BE2C (cell line): ENCODE measurements around the gene TEDC2.

Experiments used
- DNase-seq: peaks from one replicate; pipeline ENCODE4 v3.0.0-alpha.2; 2020
- H3K27me3 ChIP-seq: fragments of 250-450 bp; sonication (Bioruptor Pico); 2 replicates; pipeline ENCODE4 v1.5.1; 2020; ENCODE audit warnings: mild to moderate bottlenecking
- H3K36me3 ChIP-seq: fragments of 250-450 bp; sonication (Bioruptor Pico); 2 replicates; pipeline ENCODE4 v1.5.1; 2020; ENCODE audit warnings: mild to moderate bottlenecking
- H3K4me1 ChIP-seq: fragments of 250-450 bp; sonication (Bioruptor Pico); 2 replicates; pipeline ENCODE4 v1.5.1; 2020
- H3K4me3 ChIP-seq: 2 replicates; pipeline ENCODE4 v1.5.1; 2011; ENCODE audit warnings: low read depth, low read length
- H3K9me3 ChIP-seq: fragments of 250-450 bp; sonication (Bioruptor Pico); 2 replicates; pipeline ENCODE4 v1.5.1; 2020
- TF ChIP-seq, protein P1 (sequence below): IDR thresholded peaks from 2 replicates; pipeline ENCODE4 v1.5.1; 2012; ENCODE audit warnings: mild to moderate bottlenecking, low read depth, low read length

TEDC2 gene

DNA sequence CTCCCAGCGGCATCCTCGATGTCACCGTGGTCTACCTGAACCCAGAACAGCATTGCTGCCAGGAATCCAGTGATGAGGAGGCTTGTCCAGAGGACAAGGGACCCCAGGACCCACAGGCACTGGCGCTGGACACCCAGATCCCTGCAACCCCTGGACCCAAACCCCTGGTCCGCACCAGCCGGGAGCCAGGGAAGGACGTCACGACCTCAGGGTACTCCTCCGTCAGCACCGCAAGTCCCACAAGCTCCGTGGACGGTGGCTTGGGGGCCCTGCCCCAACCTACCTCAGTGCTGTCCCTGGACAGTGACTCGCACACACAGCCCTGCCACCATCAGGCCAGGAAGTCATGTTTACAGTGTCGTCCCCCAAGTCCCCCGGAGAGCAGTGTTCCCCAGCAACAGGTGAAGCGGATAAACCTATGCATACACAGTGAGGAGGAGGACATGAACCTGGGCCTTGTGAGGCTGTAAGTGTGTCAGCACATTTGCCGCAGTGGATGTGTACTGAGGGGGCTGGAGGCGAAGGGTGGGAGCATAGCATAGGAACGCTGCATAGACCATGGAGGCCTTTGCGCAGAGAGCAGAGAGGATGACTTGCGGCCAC lies 3.3 kb upstream of the TEDC2 start:
- Histone ChIP-seq H3K36me3 (peaks cover 64% of the 10 kb centered on the region), H3K27me3 (no peaks in the 10 kb centered on the region), H3K4me1 (no peaks in the 10 kb centered on the region; the same call in 1 of the 2 replicates), H3K4me3 (no peak overlapping the region), H3K9me3 (no peaks in the 10 kb centered on the region)
- DNase-seq: no peak
- TF ChIP-seq, protein P1, sequence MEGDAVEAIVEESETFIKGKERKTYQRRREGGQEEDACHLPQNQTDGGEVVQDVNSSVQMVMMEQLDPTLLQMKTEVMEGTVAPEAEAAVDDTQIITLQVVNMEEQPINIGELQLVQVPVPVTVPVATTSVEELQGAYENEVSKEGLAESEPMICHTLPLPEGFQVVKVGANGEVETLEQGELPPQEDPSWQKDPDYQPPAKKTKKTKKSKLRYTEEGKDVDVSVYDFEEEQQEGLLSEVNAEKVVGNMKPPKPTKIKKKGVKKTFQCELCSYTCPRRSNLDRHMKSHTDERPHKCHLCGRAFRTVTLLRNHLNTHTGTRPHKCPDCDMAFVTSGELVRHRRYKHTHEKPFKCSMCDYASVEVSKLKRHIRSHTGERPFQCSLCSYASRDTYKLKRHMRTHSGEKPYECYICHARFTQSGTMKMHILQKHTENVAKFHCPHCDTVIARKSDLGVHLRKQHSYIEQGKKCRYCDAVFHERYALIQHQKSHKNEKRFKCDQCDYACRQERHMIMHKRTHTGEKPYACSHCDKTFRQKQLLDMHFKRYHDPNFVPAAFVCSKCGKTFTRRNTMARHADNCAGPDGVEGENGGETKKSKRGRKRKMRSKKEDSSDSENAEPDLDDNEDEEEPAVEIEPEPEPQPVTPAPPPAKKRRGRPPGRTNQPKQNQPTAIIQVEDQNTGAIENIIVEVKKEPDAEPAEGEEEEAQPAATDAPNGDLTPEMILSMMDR: no peak

DNA sequence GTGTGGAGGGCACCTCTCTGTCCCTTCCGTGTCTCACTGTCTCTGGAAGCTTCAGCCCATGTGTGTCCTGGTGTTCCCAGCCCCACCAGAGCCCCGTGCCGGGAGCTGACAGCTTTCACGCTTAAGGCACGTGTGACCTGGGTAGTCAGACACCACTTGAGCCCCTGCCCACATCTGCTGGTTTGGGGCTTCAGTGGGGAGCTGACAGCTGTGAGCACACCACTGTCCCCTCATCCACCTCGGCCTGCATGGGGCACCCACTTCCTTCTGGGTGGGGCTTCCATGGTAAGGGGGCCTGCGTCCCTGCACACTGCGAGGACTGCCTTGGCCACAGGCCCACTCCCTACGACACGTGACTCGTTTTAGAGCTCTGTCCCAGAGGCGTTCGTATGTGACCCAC lies 2.6 kb upstream of the TEDC2 start:
- H3K27me3 ChIP-seq: no peaks in the 10 kb centered on the region
- H3K36me3 ChIP-seq: peaks cover 58% of the 10 kb centered on the region
- H3K4me1 ChIP-seq: no peaks in the 10 kb centered on the region; the same call in 1 of the 2 replicates
- no peak for DNase-seq
- no peaks in the 10 kb centered on the region for H3K9me3 ChIP-seq
- no peak overlapping the region for H3K4me3 ChIP-seq
- TF ChIP-seq, protein P1: no peak

DNA sequence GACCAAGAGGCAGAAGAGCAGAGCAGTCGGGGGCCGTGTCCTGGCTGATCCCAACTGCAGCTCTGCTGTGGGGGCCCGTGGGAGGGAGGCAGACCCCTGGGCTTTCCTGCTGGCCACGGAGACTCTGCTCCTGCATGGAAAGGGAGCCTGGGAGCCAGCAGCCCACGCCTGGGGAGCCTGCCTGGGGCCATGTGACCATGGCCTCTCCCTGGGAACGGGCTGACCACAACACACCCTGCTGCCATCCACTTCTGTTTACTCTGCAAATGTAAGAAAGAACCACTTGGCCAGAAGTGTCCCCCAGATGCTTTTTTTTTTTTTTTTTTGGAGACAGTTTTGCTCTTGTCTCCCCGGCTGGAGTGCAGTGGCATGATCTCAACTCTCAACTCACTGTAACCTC lies 2.0 kb upstream of the TEDC2 start:
- no peak overlapping the region for H3K4me3 ChIP-seq
- no peak for DNase-seq
- no peaks in the 10 kb centered on the region for H3K9me3 ChIP-seq
- no peaks in the 10 kb centered on the region; the same call in 1 of the 2 replicates for H3K4me1 ChIP-seq
- H3K36me3 ChIP-seq: peaks cover 51% of the 10 kb centered on the region
- no peaks in the 10 kb centered on the region for H3K27me3 ChIP-seq
- TF ChIP-seq, protein P1: no peak

DNA sequence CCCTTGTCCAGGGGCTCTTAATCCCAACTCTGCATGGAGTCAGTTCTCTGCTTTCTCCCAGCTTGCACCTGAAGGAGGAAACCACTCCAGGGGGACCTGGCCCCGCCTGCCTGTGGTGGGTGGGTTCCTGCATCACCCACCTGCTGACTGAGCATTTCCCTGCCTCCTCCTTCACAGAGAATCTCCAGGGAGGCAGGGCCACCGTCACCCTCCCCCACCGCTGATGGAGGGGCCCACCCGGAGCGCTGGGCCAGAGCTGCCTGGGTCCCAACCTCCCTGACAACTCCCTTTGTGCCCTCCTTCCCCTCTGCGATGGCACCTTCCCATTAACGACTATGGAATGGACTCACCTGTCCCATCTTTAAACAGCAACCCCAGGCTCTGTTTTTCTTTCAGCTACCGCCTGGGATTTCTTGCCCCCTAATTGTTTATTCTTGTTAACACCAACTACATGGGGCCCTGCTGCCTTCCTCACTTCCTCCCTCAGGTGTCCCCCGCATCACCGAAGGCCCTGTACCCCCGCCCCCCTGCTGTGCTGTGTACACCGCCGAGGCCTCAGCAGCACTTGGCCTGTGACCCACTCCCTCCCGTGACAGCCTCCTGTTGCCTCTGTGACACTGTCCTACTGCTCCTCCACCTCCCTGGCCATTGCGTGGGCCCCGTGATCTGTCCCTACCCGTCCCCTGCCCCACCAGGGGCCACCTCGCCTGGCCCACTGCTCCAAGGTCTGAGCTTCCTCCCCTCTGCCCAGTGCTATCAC lies 842 bp upstream of the TEDC2 start:
- no peaks in the 10 kb centered on the region; the same call in 1 of the 2 replicates for H3K4me1 ChIP-seq
- H3K27me3 ChIP-seq: no peaks in the 10 kb centered on the region
- TF ChIP-seq, protein P1: no peak
- DNase-seq: no peak
- peak overlapping the region; percentile 63 for H3K4me3 ChIP-seq
- H3K36me3 ChIP-seq: peaks cover 40% of the 10 kb centered on the region
- H3K9me3 ChIP-seq: no peaks in the 10 kb centered on the region

DNA sequence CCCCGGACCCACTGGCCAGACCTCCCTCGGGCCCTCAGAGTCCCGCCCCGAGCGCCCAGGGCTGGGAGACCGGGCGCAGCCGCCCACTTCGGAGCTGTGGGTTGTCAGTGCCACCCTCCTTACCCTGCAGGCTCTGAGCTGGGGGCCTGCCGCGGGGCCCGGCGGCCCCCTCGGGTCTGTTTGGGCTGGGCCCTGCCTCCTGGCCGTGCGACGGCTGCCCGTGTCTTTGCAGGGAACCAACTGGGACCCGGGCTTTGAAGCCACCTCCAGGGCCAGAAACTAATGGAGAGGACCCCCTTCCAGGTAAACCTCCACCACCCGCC lies 443 bp downstream of the TEDC2 start:
- Histone ChIP-seq H3K27me3 (no peaks in the 10 kb centered on the region), H3K9me3 (no peaks in the 10 kb centered on the region), H3K4me1 (no peaks in the 10 kb centered on the region; the same call in 1 of the 2 replicates), H3K4me3 (peak overlapping the region; percentile 63), H3K36me3 (peaks cover 30% of the 10 kb centered on the region)
- TF ChIP-seq, protein P1: no peak
- no peak for DNase-seq

DNA sequence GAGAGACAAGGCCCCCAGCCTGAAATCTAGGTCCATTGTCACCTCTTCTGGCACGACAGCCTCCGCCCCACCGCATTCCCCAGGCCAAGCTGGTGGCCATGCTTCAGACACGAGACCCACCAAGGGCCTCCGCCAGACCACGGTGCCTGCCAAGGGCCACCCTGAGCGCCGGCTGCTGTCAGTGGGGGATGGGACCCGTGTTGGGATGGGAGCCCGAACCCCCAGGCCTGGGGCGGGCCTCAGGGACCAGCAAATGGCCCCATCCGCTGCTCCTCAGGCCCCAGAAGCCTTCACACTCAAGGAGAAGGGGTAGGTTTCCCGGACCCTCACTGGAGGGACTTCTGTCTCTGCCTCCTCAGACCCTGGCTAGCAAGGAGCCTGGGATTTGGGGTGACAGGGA lies 1.0 kb downstream of the TEDC2 start:
- H3K27me3 ChIP-seq: no peaks in the 10 kb centered on the region
- H3K4me1 ChIP-seq: no peaks in the 10 kb centered on the region; the same call in 1 of the 2 replicates
- H3K9me3 ChIP-seq: no peaks in the 10 kb centered on the region
- H3K36me3 ChIP-seq: peaks cover 24% of the 10 kb centered on the region
- DNase-seq: no peak
- TF ChIP-seq, protein P1: no peak
- H3K4me3 ChIP-seq: peak overlapping the region; percentile 63
